Measurements from ENCODE around the gene RNF157. TPM values are rescaled to one million over a fixed set of nuclear protein-coding genes. Genes with fewer than 3 reads are reported as not detected.
"Not testable (repeated sequence)": the region's sequence is repeated elsewhere in the genome, so short reads cannot be mapped to it uniquely, and the experiment has no call there.

Gene RNF157
- total and polyA plus RNA-seq, 3 experiments from 2014 or later = 10.7 to 13.9 (median 13.9) TPM

GRCh38 chr17:76189741-76190140, 50.6 kb downstream of the RNF157 start:
- H3K9me3 ChIP-seq (ENCODE audit: low read length) = no peaks in the 10 kb centered on the region
- H3K36me3 ChIP-seq (ENCODE audit: insufficient read depth, low read length) = no peaks in the 10 kb centered on the region
- H3K27me3 Mint-ChIP-seq = no peaks in the 10 kb centered on the region
- H3K36me3 Mint-ChIP-seq = peaks cover 0 to 6% (median 1%) of the 10 kb centered on the region in 3 donors
- peaks cover 64 to 76% (median 70%) of the 10 kb centered on the region in 3 donors for H3K4me1 Mint-ChIP-seq
- DNase-seq = no peak
- ChIA-PET POLR2A (interaction anchor here (0.7 to 1.2 kb wide), 2 partner anchors 19 to 75 kb away, joined by 3 to 4 read pairs; no protein-coding TSS in a partner anchor), CTCF (interaction anchor here (1.0 to 5.4 kb wide), 9 partner anchors 9 to 90 kb away, joined by 3 to 34 read pairs (median 6); partner anchors contain the start of gene UBALD2)
- peak overlapping the region in 6 of 7 donors; percentile 44 to 73 (median 65) for H3K4me3 Mint-ChIP-seq
- peaks cover 77% of the 10 kb centered on the region for H3K4me1 ChIP-seq (ENCODE audit: insufficient read depth, low read length)
- H3K4me3 ChIP-seq (ENCODE audit: low read length) = no peak overlapping the region
- peak overlapping the region; percentile 24 for H3K27ac ChIP-seq (ENCODE audit: low read depth, low read length)
- no peaks in the 10 kb centered on the region for H3K9me3 Mint-ChIP-seq
- peak overlapping the region; percentile 78 to 97 (median 92) for H3K27ac Mint-ChIP-seq
- H3K27me3 ChIP-seq (ENCODE audit: insufficient read depth, low read length, poor library complexity, severe bottlenecking) = no peaks in the 10 kb centered on the region

GRCh38 chr17:76189247-76189646, 51.0 kb downstream of the RNF157 start:
- no peaks in the 10 kb centered on the region for H3K9me3 Mint-ChIP-seq
- peaks cover 64 to 77% (median 70%) of the 10 kb centered on the region in 3 donors for H3K4me1 Mint-ChIP-seq
- no peak overlapping the region for H3K4me3 ChIP-seq (ENCODE audit: low read length)
- H3K27ac Mint-ChIP-seq = peak overlapping the region; percentile 78 to 97 (median 92)
- H3K27me3 ChIP-seq (ENCODE audit: insufficient read depth, low read length, poor library complexity, severe bottlenecking) = no peaks in the 10 kb centered on the region
- ChIA-PET POLR2A (interaction anchor here (0.7 to 1.2 kb wide), 2 partner anchors 76 to 82 kb away, joined by 3 read pairs; no protein-coding TSS in a partner anchor), CTCF (interaction anchor here (1.0 to 5.4 kb wide), 10 partner anchors 9 to 90 kb away, joined by 3 to 34 read pairs (median 5); partner anchors contain the start of gene UBALD2)
- peak overlapping the region; percentile 24 for H3K27ac ChIP-seq (ENCODE audit: low read depth, low read length)
- H3K36me3 Mint-ChIP-seq = peaks cover 0 to 6% (median 0%) of the 10 kb centered on the region in 3 donors
- H3K27me3 Mint-ChIP-seq = no peaks in the 10 kb centered on the region
- H3K4me3 Mint-ChIP-seq = peak overlapping the region in 6 of 7 donors; percentile 44 to 73 (median 65)
- DNase-seq = no peak
- no peaks in the 10 kb centered on the region for H3K36me3 ChIP-seq (ENCODE audit: insufficient read depth, low read length)
- H3K9me3 ChIP-seq (ENCODE audit: low read length) = no peaks in the 10 kb centered on the region
- H3K4me1 ChIP-seq (ENCODE audit: insufficient read depth, low read length) = peaks cover 79% of the 10 kb centered on the region

GRCh38 chr17:76188213-76189016, 51.9 kb downstream of the RNF157 start:
- peaks cover 56 to 70% (median 61%) of the 10 kb centered on the region in 3 donors for H3K4me1 Mint-ChIP-seq
- CTCF ChIA-PET = interaction anchor here (1.0 to 5.4 kb wide), 10 partner anchors 19 to 209 kb away, joined by 3 to 33 read pairs (median 4); partner anchors contain the start of genes SPHK1 and UBALD2
- H3K4me3 Mint-ChIP-seq = peak overlapping the region in 6 of 7 donors; percentile 38 to 75 (median 65)
- DNase-seq = no peak
- Histone ChIP-seq H3K27me3 (ENCODE audit: insufficient read depth, low read length, poor library complexity, severe bottlenecking) (no peaks in the 10 kb centered on the region), H3K9me3 (ENCODE audit: low read length) (no peaks in the 10 kb centered on the region), H3K36me3 (ENCODE audit: insufficient read depth, low read length) (no peaks in the 10 kb centered on the region), H3K4me3 (ENCODE audit: low read length) (peak overlapping the region; percentile 49), H3K4me1 (ENCODE audit: insufficient read depth, low read length) (peaks cover 75% of the 10 kb centered on the region), H3K27ac (ENCODE audit: low read depth, low read length) (no peak overlapping the region)
- H3K36me3 Mint-ChIP-seq = peaks cover 0 to 3% (median 0%) of the 10 kb centered on the region in 3 donors
- POLR2A ChIA-PET = interaction anchor here (0.7 to 1.2 kb wide), 2 partner anchors 76 to 83 kb away, joined by 3 read pairs; no protein-coding TSS in a partner anchor
- peak overlapping the region; percentile 77 to 96 (median 88) for H3K27ac Mint-ChIP-seq
- no peaks in the 10 kb centered on the region for H3K9me3 Mint-ChIP-seq
- no peaks in the 10 kb centered on the region for H3K27me3 Mint-ChIP-seq

GRCh38 chr17:76186774-76187173, 53.5 kb downstream of the RNF157 start:
- H3K27ac ChIP-seq (ENCODE audit: low read depth, low read length) = not testable (repeated sequence)

GRCh38 chr17:76184290-76184689, 56.0 kb downstream of the RNF157 start:
- Histone ChIP-seq H3K27me3 (ENCODE audit: insufficient read depth, low read length, poor library complexity, severe bottlenecking) (no peaks in the 10 kb centered on the region), H3K27ac (ENCODE audit: low read depth, low read length) (no peak overlapping the region), H3K36me3 (ENCODE audit: insufficient read depth, low read length) (no peaks in the 10 kb centered on the region), H3K4me3 (ENCODE audit: low read length) (no peak overlapping the region), H3K4me1 (ENCODE audit: insufficient read depth, low read length) (peaks cover 69% of the 10 kb centered on the region), H3K9me3 (ENCODE audit: low read length) (no peaks in the 10 kb centered on the region)
- H3K27me3 Mint-ChIP-seq = no peaks in the 10 kb centered on the region
- peaks cover 51 to 68% (median 56%) of the 10 kb centered on the region in 3 donors for H3K4me1 Mint-ChIP-seq
- ChIA-PET POLR2A (interaction anchor here (1.0 kb wide), 1 partner anchor 87 kb away, joined by 3 read pairs; no protein-coding TSS in a partner anchor), CTCF (interaction anchor here (0.6 to 10.1 kb wide), 9 partner anchors 11 to 115 kb away, joined by 3 to 119 read pairs (median 4); no protein-coding TSS in a partner anchor)
- H3K4me3 Mint-ChIP-seq = no peak overlapping the region
- H3K27ac Mint-ChIP-seq = peak overlapping the region in 3 of 8 donors; percentile 10 to 48 (median 29)
- no peak for DNase-seq
- H3K9me3 Mint-ChIP-seq = no peaks in the 10 kb centered on the region
- H3K36me3 Mint-ChIP-seq = peaks cover 0 to 3% (median 0%) of the 10 kb centered on the region in 3 donors

More at GRCh38 chr17:76186774-76187173, 53.5 kb downstream of the RNF157 start:
- POLR2A ChIA-PET = interaction anchor here (1.0 kb wide), 1 partner anchor 80 kb away, joined by 3 read pairs; no protein-coding TSS in a partner anchor
- not testable (repeated sequence) for DNase-seq; H3K9me3 ChIP-seq (ENCODE audit: low read length); H3K9me3 Mint-ChIP-seq; H3K27me3 Mint-ChIP-seq; H3K27me3 ChIP-seq (ENCODE audit: insufficient read depth, low read length, poor library complexity, severe bottlenecking); H3K4me3 ChIP-seq (ENCODE audit: low read length); H3K36me3 ChIP-seq (ENCODE audit: insufficient read depth, low read length); H3K36me3 Mint-ChIP-seq
- peaks cover 69% of the 10 kb centered on the region for H3K4me1 ChIP-seq (ENCODE audit: insufficient read depth, low read length)
- Mint-ChIP-seq H3K4me1 (peaks cover 46 to 61% (median 52%) of the 10 kb centered on the region in 3 donors), H3K4me3 (peak overlapping the region in 4 of 7 donors; percentile 24 to 64 (median 32)), H3K27ac (peak overlapping the region in 5 of 8 donors; percentile 48 to 83 (median 66))
- CTCF ChIA-PET = interaction anchor here (1.6 to 3.1 kb wide), 2 partner anchors 65 to 198 kb away, joined by 3 to 12 read pairs; partner anchors contain the start of gene SPHK1

GRCh38 chr17:76182016-76182764, 58.1 kb downstream of the RNF157 start:
- no peak overlapping the region for H3K27ac ChIP-seq (ENCODE audit: low read depth, low read length)
- Mint-ChIP-seq H3K4me1 (peaks cover 42 to 66% (median 49%) of the 10 kb centered on the region in 3 donors), H3K4me3 (peak overlapping the region; percentile 14 to 73 (median 49)), H3K36me3 (no peaks in the 10 kb centered on the region), H3K27ac (peak overlapping the region; percentile 88 to 96 (median 92)), H3K9me3 (no peaks in the 10 kb centered on the region), H3K27me3 (no peaks in the 10 kb centered on the region)
- ChIA-PET CTCF (interaction anchor here (0.6 to 10.1 kb wide), 26 partner anchors 8 to 168 kb away, joined by 3 to 119 read pairs (median 5); partner anchors contain the start of genes FOXJ1 and UBALD2), POLR2A (interaction anchor here (0.6 to 2.1 kb wide), 9 partner anchors 9 to 1948 kb away, joined by 3 to 5 read pairs (median 3); partner anchors contain the start of gene UBALD2)
- DNase-seq = peak; percentile 84 to 94 (median 85)
- H3K36me3 ChIP-seq (ENCODE audit: insufficient read depth, low read length) = no peaks in the 10 kb centered on the region
- H3K4me1 ChIP-seq (ENCODE audit: insufficient read depth, low read length) = peaks cover 70% of the 10 kb centered on the region
- H3K4me3 ChIP-seq (ENCODE audit: low read length) = peak overlapping the region; percentile 38
- H3K27me3 ChIP-seq (ENCODE audit: insufficient read depth, low read length, poor library complexity, severe bottlenecking) = no peaks in the 10 kb centered on the region
- no peaks in the 10 kb centered on the region for H3K9me3 ChIP-seq (ENCODE audit: low read length)

Measured in CD8-positive, alpha-beta memory T cell (primary cell).